Measurements from ENCODE around the gene C10orf90. TPM values are rescaled to one million over a fixed set of nuclear protein-coding genes. Genes with fewer than 3 reads are reported as not detected.

C10orf90 gene
- total and polyA plus RNA-seq, 9 donors, result not detected

- no peak for TF ChIP-seq POLR2A (IDR thresholded peaks at IDR 0.05)
- no peak for TF ChIP-seq CTCF (IDR thresholded peaks at IDR 0.05)
- TF ChIP-seq EP300 (IDR thresholded peaks at IDR 0.05), result no peak
- intact Hi-C loops (cut with DNase I), result no loop called here
- WGBS, 3 donors, result 54 to 61% (median 57%) methylated on average over 2 of the region's 2 CpGs
- Histone ChIP-seq H3K36me3 (no peaks in the 10 kb centered on the region), H3K4me3 (no peak overlapping the region), H3K4me1 (ENCODE audit: insufficient read depth) (no peaks in the 10 kb centered on the region), H3K9me3 (no peaks in the 10 kb centered on the region), H3K27me3 (no peaks in the 10 kb centered on the region), H3K27ac (no peak overlapping the region)
- no peak for DNase-seq
These were observed 218.2 kb downstream of the C10orf90 start for GRCh38 chr10:126452245-126452644.

GRCh38 chr10:126448091-126448490, 222.4 kb downstream of the C10orf90 start:
- WGBS, 3 donors, result 90 to 94% (median 91%) methylated on average over 5 of the region's 5 CpGs
- no peaks in the 10 kb centered on the region for H3K27me3 ChIP-seq
- H3K36me3 ChIP-seq, result no peaks in the 10 kb centered on the region
- H3K4me3 ChIP-seq, result no peak overlapping the region
- intact Hi-C loops (cut with DNase I), result no loop called here
- H3K9me3 ChIP-seq, result no peaks in the 10 kb centered on the region
- H3K27ac ChIP-seq, result no peak overlapping the region
- TF ChIP-seq CTCF (IDR thresholded peaks at IDR 0.05) (no peak), POLR2A (IDR thresholded peaks at IDR 0.05) (no peak), EP300 (IDR thresholded peaks at IDR 0.05) (no peak)
- DNase-seq, result no peak
- H3K4me1 ChIP-seq (ENCODE audit: insufficient read depth), result no peaks in the 10 kb centered on the region

- no peaks in the 10 kb centered on the region for H3K4me1 ChIP-seq (ENCODE audit: insufficient read depth)
- intact Hi-C loops (cut with DNase I), result no loop called here
- no peak for DNase-seq
- no peaks in the 10 kb centered on the region for H3K27me3 ChIP-seq
- no peak overlapping the region for H3K27ac ChIP-seq
- TF ChIP-seq EP300 (IDR thresholded peaks at IDR 0.05) (no peak), POLR2A (IDR thresholded peaks at IDR 0.05) (no peak), CTCF (IDR thresholded peaks at IDR 0.05) (no peak)
- WGBS, 3 donors, result 89 to 98% (median 92%) methylated on average over 3 of the region's 3 CpGs
- H3K4me3 ChIP-seq, result no peak overlapping the region
- no peaks in the 10 kb centered on the region for H3K36me3 ChIP-seq
- peaks cover 0 to 6% of the 10 kb centered on the region in 2 donors for H3K9me3 ChIP-seq
These were observed 230.6 kb downstream of the C10orf90 start for GRCh38 chr10:126439942-126440341.

- intact Hi-C loops (cut with DNase I), result no loop called here
- Histone ChIP-seq H3K36me3 (no peaks in the 10 kb centered on the region), H3K27me3 (no peaks in the 10 kb centered on the region), H3K9me3 (peaks cover 0 to 6% of the 10 kb centered on the region in 2 donors), H3K4me3 (no peak overlapping the region), H3K27ac (no peak overlapping the region), H3K4me1 (ENCODE audit: insufficient read depth) (no peaks in the 10 kb centered on the region)
- DNase-seq, result no peak
- WGBS, 3 donors, result 61 to 75% (median 65%) methylated on average over 2 of the region's 2 CpGs
- TF ChIP-seq CTCF (IDR thresholded peaks at IDR 0.05) (no peak), POLR2A (IDR thresholded peaks at IDR 0.05) (no peak), EP300 (IDR thresholded peaks at IDR 0.05) (no peak)
These were observed 232.1 kb downstream of the C10orf90 start for GRCh38 chr10:126438407-126438783.

Measured in ovary (tissue), 9 donors.